Pulmonary artery endothelial cell (primary cell): ENCODE results near the gene WDR11. TPM values are rescaled to one million over a fixed set of nuclear protein-coding genes. Genes with fewer than 3 reads are reported as not detected.
"Not testable (repeated sequence)": the region's sequence is repeated elsewhere in the genome, so short reads cannot be mapped to it uniquely, and the experiment has no call there.

ENCODE experiments used
- DNase-seq: peaks from one replicate; pipeline ENCODE4 v3.0.0-alpha.2; 2011; ENCODE audit warnings: low read depth, low spot score
- total RNA-seq: library from RNA; depleted of rRNA; stranded (reverse); fragments of >200 nt; gene quantifications from 2 replicates; pipeline ENCODE4 v1.2.3, GENCODE V29; 2014

Gene WDR11
- total RNA-seq, 1 donor from 2014 or later = 107 TPM

- no peak for DNase-seq
Measured at GRCh38 chr10:120854388-120854787, 3.2 kb downstream of the WDR11 start.

- no peak for DNase-seq
Measured at GRCh38 chr10:120861178-120861855, 10.2 kb downstream of the WDR11 start.

- DNase-seq = no peak
Measured at GRCh38 chr10:120873741-120874140, 22.6 kb downstream of the WDR11 start.

- DNase-seq = no peak
Measured at GRCh38 chr10:120883071-120883470, 31.9 kb downstream of the WDR11 start.

GRCh38 chr10:120887482-120887881 is 36.3 kb downstream of the WDR11 start:
- DNase-seq = no peak

GRCh38 chr10:120891365-120891764 is 40.2 kb downstream of the WDR11 start:
- no peak for DNase-seq

GRCh38 chr10:120894556-120894955 is 43.4 kb downstream of the WDR11 start:
- no peak for DNase-seq

- no peak for DNase-seq
Measured at GRCh38 chr10:120897343-120897742, 46.2 kb downstream of the WDR11 start.

- DNase-seq = no peak
Measured at GRCh38 chr10:120905268-120905667, 54.1 kb downstream of the WDR11 start.

GRCh38 chr10:120917521-120918250 is 66.5 kb downstream of the WDR11 start:
- DNase-seq = no peak

GRCh38 chr10:120923886-120924285 is 72.7 kb downstream of the WDR11 start:
- not testable (repeated sequence) for DNase-seq

- DNase-seq = no peak
Measured at GRCh38 chr10:120926611-120927010, 75.4 kb downstream of the WDR11 start.

GRCh38 chr10:120927352-120927751 is 76.2 kb downstream of the WDR11 start:
- DNase-seq = no peak

GRCh38 chr10:120929166-120929565 is 78.0 kb downstream of the WDR11 start:
- DNase-seq = no peak

GRCh38 chr10:120931423-120931822 is 80.3 kb downstream of the WDR11 start:
- no peak for DNase-seq

- no peak for DNase-seq
Measured at GRCh38 chr10:120931999-120932398, 80.8 kb downstream of the WDR11 start.

- DNase-seq = no peak
Measured at GRCh38 chr10:120938822-120939221, 87.7 kb downstream of the WDR11 start.

- no peak for DNase-seq
Measured at GRCh38 chr10:120940299-120940900, 89.2 kb downstream of the WDR11 start.

- DNase-seq = no peak
Measured at GRCh38 chr10:120941501-120941900, 90.3 kb downstream of the WDR11 start.

GRCh38 chr10:120942806-120943413 is 91.7 kb downstream of the WDR11 start:
- DNase-seq = peak; percentile 27

- DNase-seq = no peak
Measured at GRCh38 chr10:120943542-120943941, 92.4 kb downstream of the WDR11 start.

- no peak for DNase-seq
Measured at GRCh38 chr10:120944586-120945125, 93.5 kb downstream of the WDR11 start.
